ENCODE measurements around the gene FRMPD1.

GRCh38 chr9:37796232-37796631 is 145.5 kb downstream of the FRMPD1 start:
- no peak for TF ChIP-seq POLR2A (IDR thresholded peaks at IDR 0.05; ENCODE audit: low read depth, low read length)
- TF ChIP-seq RCOR1 (IDR thresholded peaks at IDR 0.05; ENCODE audit: insufficient replicate concordance, low read length) = no peak
- no peak for TF ChIP-seq SMC3 (IDR thresholded peaks at IDR 0.05; ENCODE audit: low read depth, low read length)
- no peak for TF ChIP-seq CTCF (conservative IDR thresholded peaks at IDR 0.05; ENCODE audit: low read depth, low read length)

All from IMR-90 (cell line).